HG02623 (cell line): ENCODE measurements around the gene GLIPR1.
A peak's percentile ranks its signal among the peaks of the same experiment; 100 is the strongest.
"Not testable (repeated sequence)": the region's sequence is repeated elsewhere in the genome, so short reads cannot be mapped to it uniquely, and the experiment has no call there.

Source experiments
- ATAC-seq: cut with Tn5 transposase; IDR thresholded peaks from one replicate; pipeline ENCODE4 v1.9.1; 2021; ENCODE audit warnings: moderate library complexity; ENCODE audit not compliant: unreplicated experiment

GLIPR1 gene

DNA sequence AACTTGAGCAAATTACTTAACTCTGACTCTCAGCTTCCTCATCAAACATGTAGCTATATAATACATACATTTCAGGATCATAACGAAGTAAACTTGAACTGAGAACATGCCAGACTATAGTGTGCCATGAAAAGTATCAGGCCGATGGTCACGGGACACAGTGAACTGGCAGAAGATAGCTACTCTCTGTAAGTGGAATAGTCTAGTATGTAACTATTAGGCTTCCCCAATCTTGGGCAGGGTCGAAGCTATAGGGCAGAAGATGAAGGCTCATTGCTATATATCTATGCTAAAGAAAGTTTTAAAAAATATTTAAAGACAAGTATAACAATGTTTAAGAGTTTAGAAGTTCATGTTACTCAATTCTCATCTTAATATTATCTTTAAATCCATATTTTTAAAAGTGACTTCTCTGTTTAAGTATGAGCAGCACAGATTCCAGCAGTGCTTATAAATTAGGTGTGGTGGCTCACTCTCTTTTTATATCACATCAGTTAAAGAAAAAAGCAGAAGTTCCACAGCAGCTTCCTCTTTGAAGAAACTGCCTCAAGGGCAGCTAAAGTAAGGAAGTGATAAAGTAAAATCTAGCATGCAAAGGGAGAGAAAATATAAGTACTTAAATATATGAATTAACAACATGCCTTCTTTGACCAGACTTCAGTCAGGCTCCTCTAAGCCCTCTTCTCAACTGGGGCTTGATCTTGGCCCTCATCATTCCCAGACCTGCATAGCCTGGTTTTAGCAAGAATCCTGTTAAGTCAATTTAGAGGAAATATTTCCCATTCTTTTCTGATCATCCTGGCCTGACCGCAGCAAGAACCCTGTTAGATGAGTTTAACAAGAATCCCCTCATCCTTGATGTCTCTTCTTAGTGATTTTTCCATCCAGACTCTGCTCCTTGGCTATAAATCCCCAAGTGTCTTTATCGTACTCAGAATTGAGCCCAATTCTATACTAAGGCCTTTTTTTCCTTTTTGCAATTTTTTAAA, 8.4 kb upstream of the GLIPR1 start:
- ATAC-seq, result peak; percentile 49

DNA sequence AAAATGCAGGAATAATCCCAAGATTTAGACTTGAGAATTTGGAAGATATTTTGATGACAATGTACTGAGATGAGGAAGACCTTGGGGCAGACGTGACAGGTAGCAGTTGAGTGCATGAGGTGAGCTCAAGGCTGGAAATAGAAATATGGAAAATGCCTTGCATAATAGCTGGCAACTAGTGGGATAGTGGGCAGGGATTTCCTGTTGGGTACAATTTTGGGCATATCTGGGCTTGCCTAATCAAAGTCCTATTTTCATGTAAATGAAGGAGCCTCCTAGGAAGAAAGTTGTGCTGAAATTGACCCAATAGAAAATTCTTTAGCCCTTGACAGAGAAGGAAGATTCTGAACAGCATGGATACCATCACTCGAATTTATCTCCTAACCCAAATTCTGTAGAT, 6.4 kb upstream of the GLIPR1 start:
- no peak for ATAC-seq

DNA sequence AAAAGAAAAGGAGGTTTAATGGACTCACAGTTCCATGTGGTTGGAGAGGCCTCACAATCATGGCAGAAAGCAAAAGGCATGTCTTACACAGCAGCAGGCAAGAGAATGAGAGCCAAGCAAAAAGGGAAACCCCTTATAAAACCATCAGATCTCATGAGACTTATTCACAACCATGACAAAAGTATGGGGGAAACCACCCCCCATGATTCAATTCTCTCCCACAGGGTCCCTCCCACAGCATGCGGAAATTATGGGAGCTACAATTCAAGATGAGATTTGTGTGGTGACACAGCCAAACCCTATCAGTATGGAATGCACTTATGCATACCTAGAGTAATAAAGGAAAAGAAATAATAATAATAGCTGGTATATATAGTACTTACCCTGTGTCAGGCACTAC, 4.5 kb upstream of the GLIPR1 start:
- ATAC-seq, result no peak

DNA sequence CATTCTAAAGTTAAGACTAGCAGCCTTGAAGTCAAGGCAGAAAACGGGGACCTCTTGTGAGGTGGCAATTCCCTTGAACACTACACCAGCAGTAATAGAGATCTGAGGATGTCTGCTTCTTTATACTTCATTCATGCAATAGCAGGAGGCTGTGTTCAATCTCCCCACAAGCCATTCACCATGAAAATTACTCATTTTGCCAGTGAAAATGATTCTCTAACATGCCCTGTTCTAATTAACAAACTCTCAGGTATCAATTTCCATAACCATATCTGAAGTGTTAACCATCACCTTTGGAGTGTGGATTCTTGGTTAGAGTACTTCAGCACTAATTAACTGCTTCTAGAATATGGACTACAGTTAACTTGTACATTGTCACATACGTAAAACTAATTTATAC, 3.4 kb upstream of the GLIPR1 start:
- no peak for ATAC-seq

DNA sequence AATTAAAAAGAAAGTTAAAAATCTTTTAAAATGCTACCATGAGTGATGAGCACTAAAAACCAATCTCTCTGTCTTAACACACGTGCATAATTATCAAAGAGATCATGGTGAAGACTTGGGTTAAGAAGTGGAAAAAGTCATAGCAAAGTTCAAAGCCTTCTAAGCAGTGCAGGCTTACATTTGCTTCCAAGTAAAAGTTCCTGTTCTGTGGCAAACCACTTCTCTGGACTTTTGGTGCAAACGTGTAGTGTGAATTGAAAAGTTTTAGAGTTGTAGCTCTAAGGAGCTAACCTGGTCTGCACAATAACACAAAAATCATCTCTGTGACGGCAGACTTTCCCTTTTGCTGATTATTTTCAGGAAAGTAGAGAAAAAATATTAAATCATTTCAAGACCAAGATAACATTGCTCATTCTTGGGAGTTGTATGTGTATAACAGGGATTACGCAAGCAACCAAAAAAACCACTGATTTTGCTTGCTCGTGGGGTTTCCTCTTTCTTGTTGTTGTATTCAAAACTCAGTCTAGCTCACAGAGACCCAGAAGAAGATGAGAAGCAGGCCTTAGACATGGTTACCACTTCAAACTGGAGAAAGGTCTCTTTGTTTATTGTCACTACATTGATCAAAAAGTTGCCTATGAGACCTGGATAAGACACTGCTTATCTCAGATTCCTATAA, 2.3 kb upstream of the GLIPR1 start:
- peak; percentile 25 for ATAC-seq

DNA sequence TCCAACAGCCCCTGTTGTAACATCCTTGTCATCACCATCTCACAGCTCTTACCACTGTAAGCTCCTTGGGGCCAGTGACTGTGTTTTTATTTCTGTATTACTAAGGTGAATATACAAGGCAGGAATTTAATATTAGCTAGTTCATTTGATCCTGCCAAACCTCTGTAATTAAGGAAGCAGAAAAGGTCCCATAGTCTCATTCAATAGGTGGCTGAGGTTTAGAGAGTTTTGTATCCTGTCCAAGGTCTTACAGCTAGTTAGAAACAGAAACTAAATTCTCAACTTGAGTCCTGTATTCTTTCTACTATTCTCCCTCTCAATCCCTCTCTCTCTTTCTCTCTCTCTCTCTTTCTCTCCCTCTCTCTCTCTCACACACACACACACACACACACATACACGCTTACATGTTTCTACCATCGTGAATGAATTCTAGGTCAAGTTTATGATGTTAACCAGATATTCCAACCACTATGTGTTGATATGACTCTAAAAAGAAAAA, 543 bp upstream of the GLIPR1 start:
- peak; percentile 28 for ATAC-seq

DNA sequence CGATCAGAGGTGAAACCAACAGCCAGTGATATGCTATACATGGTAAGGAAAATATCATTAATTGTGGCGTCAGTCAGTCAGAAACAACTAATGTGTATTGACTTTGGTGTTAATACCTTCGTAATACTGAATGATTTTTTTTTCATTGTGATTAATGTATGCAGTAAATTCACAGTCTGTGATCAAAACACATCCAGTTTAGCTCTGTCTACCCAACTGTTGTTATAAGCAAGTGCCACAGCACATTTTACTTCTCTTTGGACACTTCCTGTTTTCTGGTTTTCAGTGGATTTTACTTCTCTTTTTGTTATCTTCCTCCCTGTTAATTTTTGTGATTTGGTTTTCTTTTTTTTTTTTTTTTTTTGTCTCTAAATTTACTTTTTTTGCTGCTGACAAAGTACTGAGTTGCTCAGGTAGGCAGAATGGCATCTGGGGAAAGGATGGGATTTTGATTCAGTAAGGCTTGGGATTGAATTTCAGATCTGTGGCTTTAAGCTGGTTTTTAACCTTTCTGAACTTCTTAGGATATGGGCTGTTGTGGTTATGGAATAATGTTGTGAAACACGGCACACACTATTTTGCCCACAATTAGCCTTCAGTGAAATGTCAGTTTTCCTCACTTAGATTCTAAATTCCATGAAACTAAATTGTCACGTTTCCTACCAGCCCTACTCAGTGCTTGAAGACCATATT, 604 bp downstream of the GLIPR1 start:
- ATAC-seq, result peak; percentile 16

DNA sequence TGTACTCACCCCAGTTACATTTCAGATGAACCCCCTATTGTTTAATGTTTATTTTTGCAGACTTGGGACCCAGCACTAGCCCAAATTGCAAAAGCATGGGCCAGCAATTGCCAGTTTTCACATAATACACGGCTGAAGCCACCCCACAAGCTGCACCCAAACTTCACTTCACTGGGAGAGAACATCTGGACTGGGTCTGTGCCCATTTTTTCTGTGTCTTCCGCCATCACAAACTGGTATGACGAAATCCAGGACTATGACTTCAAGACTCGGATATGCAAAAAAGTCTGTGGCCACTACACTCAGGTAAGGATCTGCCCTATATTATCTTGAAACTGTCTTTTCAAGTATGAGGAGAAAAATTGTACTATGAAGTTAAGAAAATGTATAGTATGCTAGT, 1.2 kb downstream of the GLIPR1 start:
- ATAC-seq, result no peak

DNA sequence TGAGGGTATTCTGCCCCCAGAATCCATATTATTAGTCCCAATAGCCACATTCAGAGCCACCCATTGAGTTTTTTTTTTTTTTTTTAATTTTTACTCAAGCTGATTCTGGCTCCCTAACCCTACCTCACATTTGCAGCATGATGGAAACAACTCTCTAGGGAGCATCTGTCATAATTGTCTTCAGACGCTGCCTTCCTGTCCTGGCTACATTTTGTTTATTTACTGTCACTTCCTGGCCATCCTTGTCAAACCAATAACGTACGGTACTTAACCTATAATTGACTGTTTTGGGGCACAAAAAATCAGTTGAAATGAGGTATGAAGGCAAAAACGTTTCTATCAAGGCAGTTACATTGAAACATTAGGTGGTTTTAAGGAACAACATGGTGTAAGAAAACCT, 2.1 kb downstream of the GLIPR1 start:
- ATAC-seq, result no peak

DNA sequence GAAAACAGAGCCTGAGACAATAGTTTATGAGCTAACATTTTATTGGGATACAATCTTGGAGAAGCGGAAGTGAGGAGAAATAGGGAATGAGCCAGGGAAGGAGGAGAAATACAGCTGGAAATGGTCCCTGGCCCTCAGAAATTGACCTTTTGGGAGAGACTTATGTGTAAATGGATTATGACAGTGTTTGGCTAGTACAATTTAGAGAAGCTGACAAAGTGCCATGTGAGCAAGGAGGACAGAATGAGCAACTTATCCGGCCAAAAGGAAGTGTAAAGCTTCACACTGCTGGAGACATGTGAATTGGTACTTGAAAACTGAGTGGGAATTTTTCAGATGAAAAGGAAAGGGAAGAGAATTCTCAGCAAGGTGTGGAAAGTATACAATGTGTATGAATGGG, 2.9 kb downstream of the GLIPR1 start:
- no peak for ATAC-seq

DNA sequence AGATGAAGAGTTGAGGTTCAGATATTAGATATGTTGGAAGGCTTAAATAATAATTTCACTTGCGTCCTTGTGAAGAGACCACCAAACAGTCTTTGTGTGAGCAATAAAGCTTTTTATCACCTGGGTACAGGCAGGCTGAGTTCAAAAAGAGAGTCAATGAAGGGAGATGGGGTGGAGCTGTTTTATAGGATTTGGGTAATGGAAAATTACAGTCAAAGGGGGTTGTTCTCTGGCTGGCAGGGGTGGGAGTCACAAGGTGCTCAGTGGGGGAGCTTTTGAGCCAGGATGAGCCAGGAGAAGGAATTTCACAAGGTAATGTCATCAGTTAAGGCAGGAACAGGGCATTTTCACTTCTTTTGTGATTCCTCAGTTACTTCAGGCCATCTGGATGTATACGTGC, 3.9 kb downstream of the GLIPR1 start:
- ATAC-seq, result not testable (repeated sequence)

DNA sequence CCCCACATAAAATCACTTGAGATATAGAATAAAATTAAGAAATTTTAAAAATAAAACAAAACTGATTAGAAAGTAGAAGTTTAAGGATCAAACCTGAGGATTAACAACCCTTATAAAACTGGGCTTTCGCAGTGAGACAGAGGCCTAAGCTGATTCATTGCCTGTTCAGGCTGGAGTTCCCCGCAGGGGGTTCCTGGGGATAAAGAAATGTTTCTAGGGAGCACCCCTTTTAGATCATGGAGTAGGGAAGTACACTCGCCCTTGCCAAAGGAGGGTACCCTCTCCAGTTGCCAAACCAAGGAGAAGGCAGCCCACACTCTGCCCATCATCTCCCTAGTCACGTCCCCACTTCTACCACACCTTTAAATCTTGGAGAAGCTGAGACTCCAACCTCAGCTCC, 6.8 kb downstream of the GLIPR1 start:
- no peak for ATAC-seq

DNA sequence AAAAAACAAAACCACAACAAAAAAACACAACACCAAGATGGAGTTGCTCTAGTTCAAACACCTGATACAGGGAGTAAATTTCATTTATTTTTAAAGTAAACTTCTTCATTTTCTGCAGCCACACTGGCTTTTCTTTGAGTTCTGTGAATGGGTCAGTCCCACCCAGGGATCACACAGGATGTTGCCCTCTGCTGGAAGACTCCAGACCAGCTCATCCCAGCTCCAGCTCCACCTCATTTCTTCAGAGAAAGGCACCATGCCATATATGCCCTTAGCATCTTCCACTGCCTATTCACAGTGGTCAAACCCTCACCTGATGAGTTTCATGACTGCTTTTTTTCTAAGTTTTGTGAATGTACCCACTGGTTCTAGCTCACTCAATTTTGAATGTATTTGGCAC, 8.0 kb downstream of the GLIPR1 start:
- peak; percentile 51 for ATAC-seq

DNA sequence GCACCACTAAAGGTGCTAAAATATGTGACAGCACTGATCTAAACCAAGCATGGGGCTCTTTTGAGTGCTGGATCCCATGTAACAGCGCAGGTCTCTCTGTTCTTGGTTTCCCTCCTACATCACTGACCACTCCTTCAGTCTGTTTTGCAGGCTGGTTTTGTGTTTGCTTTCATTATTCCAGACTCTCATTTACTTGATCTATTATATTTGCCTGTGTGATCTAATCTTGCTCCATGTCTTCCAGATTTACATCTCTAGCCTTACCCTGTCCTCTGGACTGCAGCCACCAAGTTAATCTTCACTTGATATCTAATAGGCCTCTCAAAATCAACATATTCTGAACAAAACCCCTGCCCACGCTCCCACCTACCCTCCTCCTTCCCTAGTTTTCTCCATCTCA, 8.6 kb downstream of the GLIPR1 start:
- no peak for ATAC-seq

DNA sequence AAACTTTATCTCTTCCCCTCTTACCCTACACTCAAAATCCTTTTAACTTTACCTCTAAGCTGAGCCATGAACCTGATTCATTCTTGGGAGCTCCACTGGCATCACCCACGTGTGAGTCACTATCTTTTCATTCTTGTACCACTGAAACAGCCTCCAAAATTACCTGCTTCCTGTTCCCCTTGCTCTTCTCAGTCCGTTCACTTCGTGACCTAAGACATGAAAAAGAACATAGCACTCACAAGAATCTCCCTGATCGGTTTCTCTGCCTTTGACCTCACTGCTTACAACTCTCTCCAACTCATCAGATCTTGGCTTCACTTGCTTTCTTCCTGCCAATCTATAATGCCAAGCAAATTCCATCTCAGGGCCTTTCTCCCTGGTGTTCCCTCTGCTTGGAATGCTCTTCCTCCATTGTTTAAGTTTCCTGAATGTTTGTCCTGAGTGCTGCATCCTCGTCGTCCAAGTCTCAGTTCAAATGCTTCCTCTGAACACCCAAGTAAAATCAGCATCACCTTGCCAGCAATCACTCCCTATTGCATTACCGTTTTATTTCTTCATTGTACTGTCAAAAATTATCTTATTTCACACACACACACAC, 9.2 kb downstream of the GLIPR1 start:
- peak; percentile 31 for ATAC-seq

DNA sequence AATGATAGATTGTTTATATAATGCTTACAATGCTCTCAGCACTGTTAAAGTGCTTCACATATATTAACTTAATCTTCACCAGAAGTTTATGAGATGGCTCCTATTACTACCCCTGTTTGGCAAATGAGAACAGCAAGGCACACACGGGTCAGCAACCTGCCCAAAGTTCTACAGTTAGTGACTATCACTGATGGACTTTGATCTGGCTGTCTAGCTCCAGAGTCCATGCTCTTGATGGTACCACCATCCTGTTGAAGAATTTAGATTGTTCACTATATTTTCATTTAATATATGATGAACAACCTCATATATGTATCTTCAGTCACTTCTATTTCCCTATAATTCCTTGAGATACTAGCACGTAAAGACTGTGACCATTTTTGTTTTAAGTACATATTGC, 10.6 kb downstream of the GLIPR1 start:
- no peak for ATAC-seq

DNA sequence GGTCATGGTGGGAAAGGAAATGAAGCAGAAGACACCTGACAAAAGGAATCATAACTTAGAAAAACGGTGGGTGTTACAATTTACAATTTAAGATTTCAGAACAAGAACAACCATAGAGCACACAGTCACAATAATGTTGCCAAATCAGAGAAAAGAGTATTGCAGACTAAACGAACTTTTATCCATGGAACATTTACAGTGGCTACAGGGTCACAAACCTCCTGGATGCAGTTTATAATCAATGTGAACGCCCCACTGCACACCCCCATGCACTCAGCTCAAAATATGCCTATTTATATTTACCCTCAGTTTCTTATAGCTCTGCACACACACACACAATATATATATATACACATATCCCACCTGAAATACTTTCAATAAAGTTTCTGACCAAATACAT, 22.9 kb downstream of the GLIPR1 start:
- ATAC-seq, result no peak

DNA sequence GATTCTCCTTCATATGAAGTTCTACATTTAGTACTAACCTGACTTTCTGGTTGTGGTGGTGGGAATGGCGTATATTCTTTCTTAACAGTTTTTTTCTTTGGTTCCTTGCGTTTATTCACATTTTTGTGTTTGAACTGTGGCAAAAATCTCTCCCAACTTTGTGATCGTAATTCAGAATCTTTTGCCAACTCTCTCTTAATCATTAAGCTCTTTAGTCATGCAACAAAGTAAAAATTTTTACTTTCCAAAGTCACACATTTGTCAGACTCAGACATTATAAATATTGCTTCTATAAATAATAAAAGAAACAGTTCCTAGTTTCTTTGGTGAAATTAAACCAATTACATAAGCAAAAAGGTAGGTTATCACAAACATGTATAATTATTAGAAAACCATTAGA, 23.3 kb downstream of the GLIPR1 start:
- no peak for ATAC-seq

DNA sequence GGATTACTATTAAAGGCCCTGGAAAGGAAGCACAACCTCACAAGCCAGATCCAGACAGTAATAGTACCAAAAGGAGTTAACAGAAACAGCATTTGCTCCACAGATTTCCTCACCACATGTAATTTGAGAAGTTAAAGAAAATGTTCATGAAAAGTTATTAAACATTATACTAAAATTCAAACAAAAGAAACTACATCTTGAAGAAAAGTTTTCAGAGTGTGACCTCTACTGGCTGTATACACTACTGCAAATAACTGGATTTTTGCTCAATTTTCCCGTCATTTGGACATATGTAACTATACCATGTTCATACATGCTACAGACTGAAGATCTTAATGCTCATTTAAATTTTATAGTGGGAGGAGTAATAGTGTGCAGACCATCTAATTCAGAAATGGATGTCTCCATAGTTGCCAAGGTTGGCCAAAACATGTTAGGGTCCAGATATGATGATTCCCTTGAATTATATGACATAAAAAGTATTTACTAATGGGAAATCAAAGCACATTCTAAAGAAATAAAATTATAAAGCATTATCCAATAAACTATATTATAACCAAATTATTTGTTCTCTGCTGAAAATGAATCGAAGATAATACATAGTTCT, 25.3 kb downstream of the GLIPR1 start:
- ATAC-seq, result no peak

DNA sequence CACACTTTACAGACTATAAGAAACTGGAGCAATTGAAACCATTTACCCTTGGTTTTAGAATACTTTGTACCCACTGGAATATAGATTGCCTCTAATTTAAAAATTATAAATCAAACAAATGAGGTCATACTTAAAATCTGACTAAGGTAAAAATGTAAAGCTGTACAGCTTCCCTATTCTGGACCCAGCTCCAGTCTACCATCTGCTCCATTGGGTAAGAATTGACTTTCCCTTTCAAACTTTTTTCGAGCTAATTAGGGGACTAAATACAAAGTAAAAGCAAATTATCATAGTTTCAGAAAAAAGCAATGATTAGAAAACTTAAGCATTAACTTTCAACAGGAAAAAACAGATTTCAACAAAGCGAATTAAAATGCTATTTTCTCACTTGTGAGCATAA, 26.5 kb downstream of the GLIPR1 start:
- no peak for ATAC-seq

DNA sequence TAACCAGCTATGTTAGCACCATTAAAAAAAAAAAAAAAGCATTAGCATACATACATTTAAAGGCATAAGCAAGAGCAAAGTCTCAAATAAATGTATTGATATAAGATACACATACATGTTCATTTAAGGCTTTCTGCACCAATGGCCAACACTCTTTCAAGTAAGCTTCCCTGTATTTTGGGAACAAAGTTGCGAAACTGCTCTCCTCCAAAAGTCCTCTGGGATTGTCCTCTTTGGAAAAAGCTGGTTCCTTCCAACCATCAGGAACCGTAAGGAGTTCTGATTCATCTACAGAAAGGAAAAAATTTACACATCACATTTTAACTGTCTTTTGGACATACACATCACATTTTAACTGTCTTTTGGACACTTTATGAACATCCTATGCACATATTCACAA, 27.6 kb downstream of the GLIPR1 start:
- no peak for ATAC-seq
